Measurements from ENCODE around the gene RGP1. TPM values are rescaled to one million over a fixed set of nuclear protein-coding genes. Genes with fewer than 3 reads are reported as not detected.
A peak's percentile ranks its signal among the peaks of the same experiment; 100 is the strongest.

RGP1 gene
- total RNA-seq, 2 experiments from 2014 or later, result 13.5 to 27.1 TPM

DNA sequence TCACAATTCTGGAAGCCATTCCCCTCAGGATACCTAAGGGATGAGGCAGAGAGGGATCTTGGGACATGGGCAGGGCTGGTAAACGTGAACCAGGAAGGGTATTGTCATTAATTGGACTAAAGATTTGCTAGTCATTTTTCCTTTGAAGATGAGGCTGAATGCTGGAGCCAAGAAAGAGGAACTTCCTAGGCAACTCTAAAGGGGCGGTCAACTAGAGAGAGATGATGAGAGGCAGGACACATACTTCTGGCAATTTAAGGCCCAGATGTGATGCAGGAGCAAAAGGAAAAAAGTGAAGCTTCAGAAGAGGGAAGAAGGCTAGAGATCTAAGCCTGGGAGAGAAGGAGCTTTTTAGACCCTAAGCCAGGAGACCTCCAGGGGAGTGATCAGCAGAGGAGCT lies 5.6 kb upstream of the RGP1 start:
- peaks cover 36% of the 10 kb centered on the region for H3K79me2 ChIP-seq (ENCODE audit: insufficient read depth, low read depth, low read length)
- ChIA-PET POLR2A (interaction anchor here (0.6 to 1.2 kb wide), 2 partner anchors 90 to 1678 kb away, joined by 3 read pairs; no protein-coding TSS in a partner anchor), CTCF (ENCODE audit: unreplicated experiment) (interaction anchor here (0.7 kb wide), 1 partner anchor 19 kb away, joined by 3 read pairs; no protein-coding TSS in a partner anchor)
- H3K4me3 ChIP-seq (ENCODE audit: low read depth, low read length, poor library complexity, severe bottlenecking), result no peak overlapping the region
- peaks cover 34% of the 10 kb centered on the region for H3K4me1 ChIP-seq (ENCODE audit: insufficient read depth, low read length, poor library complexity, severe bottlenecking)
- peaks cover 65% of the 10 kb centered on the region for H3K36me3 ChIP-seq (ENCODE audit: insufficient read depth, low read length)
- no peak overlapping the region for H3K4me2 ChIP-seq (ENCODE audit: low read length)
- no peak overlapping the region for H2AFZ ChIP-seq (ENCODE audit: low read length)
- intact Hi-C loops (cut with micrococcal nuclease; ENCODE audit: unreplicated experiment), result no loop called here
- TF ChIP-seq, protein P1, sequence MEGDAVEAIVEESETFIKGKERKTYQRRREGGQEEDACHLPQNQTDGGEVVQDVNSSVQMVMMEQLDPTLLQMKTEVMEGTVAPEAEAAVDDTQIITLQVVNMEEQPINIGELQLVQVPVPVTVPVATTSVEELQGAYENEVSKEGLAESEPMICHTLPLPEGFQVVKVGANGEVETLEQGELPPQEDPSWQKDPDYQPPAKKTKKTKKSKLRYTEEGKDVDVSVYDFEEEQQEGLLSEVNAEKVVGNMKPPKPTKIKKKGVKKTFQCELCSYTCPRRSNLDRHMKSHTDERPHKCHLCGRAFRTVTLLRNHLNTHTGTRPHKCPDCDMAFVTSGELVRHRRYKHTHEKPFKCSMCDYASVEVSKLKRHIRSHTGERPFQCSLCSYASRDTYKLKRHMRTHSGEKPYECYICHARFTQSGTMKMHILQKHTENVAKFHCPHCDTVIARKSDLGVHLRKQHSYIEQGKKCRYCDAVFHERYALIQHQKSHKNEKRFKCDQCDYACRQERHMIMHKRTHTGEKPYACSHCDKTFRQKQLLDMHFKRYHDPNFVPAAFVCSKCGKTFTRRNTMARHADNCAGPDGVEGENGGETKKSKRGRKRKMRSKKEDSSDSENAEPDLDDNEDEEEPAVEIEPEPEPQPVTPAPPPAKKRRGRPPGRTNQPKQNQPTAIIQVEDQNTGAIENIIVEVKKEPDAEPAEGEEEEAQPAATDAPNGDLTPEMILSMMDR (conservative IDR thresholded peaks at IDR 0.05; ENCODE audit: low read length), result no peak
- no peak for TF ChIP-seq EZH2phosphoT487 (IDR thresholded peaks at IDR 0.05; ENCODE audit: borderline replicate concordance, low read depth, low read length)
- H3K9me2 ChIP-seq (ENCODE audit: insufficient read depth, low read length), result no peaks in the 10 kb centered on the region
- DNase-seq (ENCODE audit: low spot score), result no peak
- H3K9me3 ChIP-seq (ENCODE audit: low read length), result no peaks in the 10 kb centered on the region
- H4K20me1 ChIP-seq (ENCODE audit: insufficient read depth, low read length), result peaks cover 14% of the 10 kb centered on the region; the same call in 1 of the 2 replicates
- no TSS peak for BruUV-seq (replicated peaks)
- no peak overlapping the region for H3K27ac ChIP-seq (ENCODE audit: low read depth, low read length, poor library complexity, severe bottlenecking)

DNA sequence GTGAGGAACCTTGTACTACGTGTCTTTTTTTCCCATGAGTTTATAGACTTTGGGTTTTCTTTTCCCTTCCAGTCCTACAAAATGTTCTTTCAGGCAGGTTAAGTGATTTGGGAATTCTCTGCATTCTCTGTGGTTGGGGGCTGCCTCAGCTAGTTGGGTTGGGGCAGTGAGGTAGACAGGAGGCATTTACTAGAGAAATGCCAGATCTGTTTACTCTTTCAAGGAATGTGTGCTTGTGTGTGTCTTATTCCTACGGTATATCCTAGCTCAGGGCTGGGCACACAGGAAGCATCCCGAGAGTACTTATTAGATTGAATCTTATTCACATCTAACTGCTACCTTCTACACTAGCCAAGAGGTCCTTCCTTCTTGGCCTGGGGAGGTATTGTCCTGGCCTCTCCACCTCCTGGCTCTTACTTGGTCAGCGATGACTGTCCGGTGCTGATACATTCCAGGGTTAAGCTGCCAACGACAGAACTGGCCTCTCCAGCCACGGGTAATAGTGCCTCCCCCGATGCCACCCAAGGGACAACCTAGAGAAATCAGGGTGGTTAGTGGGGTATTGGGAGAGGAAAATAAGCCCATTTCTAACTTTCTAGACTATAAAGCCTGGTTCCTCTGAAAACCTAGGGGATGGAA lies 5.1 kb upstream of the RGP1 start:
- no peaks in the 10 kb centered on the region for H3K9me3 ChIP-seq (ENCODE audit: low read length)
- peaks cover 59% of the 10 kb centered on the region for H3K36me3 ChIP-seq (ENCODE audit: insufficient read depth, low read length)
- no peaks in the 10 kb centered on the region for H3K9me2 ChIP-seq (ENCODE audit: insufficient read depth, low read length)
- DNase-seq (ENCODE audit: low spot score), result no peak
- no peak overlapping the region for H3K4me3 ChIP-seq (ENCODE audit: low read depth, low read length, poor library complexity, severe bottlenecking)
- CTCF ChIA-PET (ENCODE audit: unreplicated experiment), result no interaction called here
- no peak overlapping the region for H3K4me2 ChIP-seq (ENCODE audit: low read length)
- peaks cover 34% of the 10 kb centered on the region for H3K4me1 ChIP-seq (ENCODE audit: insufficient read depth, low read length, poor library complexity, severe bottlenecking)
- no peak overlapping the region for H2AFZ ChIP-seq (ENCODE audit: low read length)
- POLR2A ChIA-PET, result interaction anchor here (0.6 to 1.7 kb wide), 3 partner anchors 12 to 1679 kb away, joined by 3 to 4 read pairs (median 3); partner anchors contain the start of genes CREB3 and TLN1
- BruUV-seq (replicated peaks), result no TSS peak
- H3K27ac ChIP-seq (ENCODE audit: low read depth, low read length, poor library complexity, severe bottlenecking), result no peak overlapping the region
- peaks cover 39% of the 10 kb centered on the region for H3K79me2 ChIP-seq (ENCODE audit: insufficient read depth, low read depth, low read length)
- intact Hi-C loops (cut with micrococcal nuclease; ENCODE audit: unreplicated experiment), result no loop called here
- H4K20me1 ChIP-seq (ENCODE audit: insufficient read depth, low read length), result peaks cover 14% of the 10 kb centered on the region; the same call in 1 of the 2 replicates
- TF ChIP-seq, protein P1 (conservative IDR thresholded peaks at IDR 0.05; ENCODE audit: low read length), result no peak
- TF ChIP-seq EZH2phosphoT487 (IDR thresholded peaks at IDR 0.05; ENCODE audit: borderline replicate concordance, low read depth, low read length), result no peak

DNA sequence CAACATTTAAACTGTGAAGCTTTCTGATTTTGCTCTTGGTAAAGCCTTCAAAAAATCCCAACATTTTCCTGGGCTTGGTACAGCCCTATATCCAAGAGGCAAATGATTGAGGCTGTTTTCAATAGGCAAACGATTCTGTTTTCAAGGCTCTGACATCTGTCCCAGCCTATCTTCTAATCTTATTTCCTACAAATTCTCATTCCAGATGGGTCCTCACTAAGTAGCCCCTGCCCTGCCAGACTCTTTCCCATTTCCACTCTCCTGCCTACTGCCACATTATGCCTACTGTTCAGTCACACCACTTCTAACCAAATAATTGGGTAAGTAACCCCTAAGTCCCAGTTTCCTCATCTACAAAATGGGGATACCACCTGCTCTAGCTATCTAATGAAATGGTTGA lies 3.5 kb upstream of the RGP1 start:
- peak overlapping the region; percentile 98 for H3K4me2 ChIP-seq (ENCODE audit: low read length)
- H3K9me3 ChIP-seq (ENCODE audit: low read length), result no peaks in the 10 kb centered on the region
- peak overlapping the region; percentile 89 for H3K4me3 ChIP-seq (ENCODE audit: low read depth, low read length, poor library complexity, severe bottlenecking)
- peaks cover 39% of the 10 kb centered on the region for H3K79me2 ChIP-seq (ENCODE audit: insufficient read depth, low read depth, low read length)
- intact Hi-C loops (cut with micrococcal nuclease; ENCODE audit: unreplicated experiment), result no loop called here
- TF ChIP-seq, protein P1 (conservative IDR thresholded peaks at IDR 0.05; ENCODE audit: low read length), result no peak
- TF ChIP-seq EZH2phosphoT487 (IDR thresholded peaks at IDR 0.05; ENCODE audit: borderline replicate concordance, low read depth, low read length), result no peak
- H4K20me1 ChIP-seq (ENCODE audit: insufficient read depth, low read length), result peaks cover 14% of the 10 kb centered on the region; the same call in 1 of the 2 replicates
- peaks cover 43% of the 10 kb centered on the region for H3K36me3 ChIP-seq (ENCODE audit: insufficient read depth, low read length)
- ChIA-PET CTCF (ENCODE audit: unreplicated experiment) (interaction anchor here (1.0 kb wide), 1 partner anchor 11 kb away, joined by 4 read pairs; no protein-coding TSS in a partner anchor), POLR2A (interaction anchor here (0.6 to 1.8 kb wide), 6 partner anchors 11 to 1047 kb away, joined by 3 to 5 read pairs (median 4); partner anchors contain the start of genes CREB3 and TLN1)
- H3K27ac ChIP-seq (ENCODE audit: low read depth, low read length, poor library complexity, severe bottlenecking), result no peak overlapping the region
- no peaks in the 10 kb centered on the region for H3K9me2 ChIP-seq (ENCODE audit: insufficient read depth, low read length)
- BruUV-seq (replicated peaks), result no TSS peak
- H2AFZ ChIP-seq (ENCODE audit: low read length), result no peak overlapping the region
- DNase-seq (ENCODE audit: low spot score), result no peak
- H3K4me1 ChIP-seq (ENCODE audit: insufficient read depth, low read length, poor library complexity, severe bottlenecking), result peaks cover 43% of the 10 kb centered on the region
